Gastroesophageal sphincter (tissue), 3 donors: ENCODE measurements around the gene ANKRD13A.

Source experiments
- POLR2A ChIP-seq, 2 donors: fragments of 450-650 bp; IDR thresholded peaks; one replicate each; pipeline ENCODE4 v1.6.1; 2017; ENCODE audit warnings: antibody characterized with exemption in 2 of 2, mild to moderate bottlenecking in 2 of 2, moderate library complexity in 1 of 2
- TF ChIP-seq, protein P1 (sequence below), 4 experiments: fragments of 200-600 bp in 2 of 4; fragments of 450-650 bp in 2 of 4; sonication (generic) in 1 of 4; IDR thresholded peaks; one replicate each; pipeline ENCODE4 v1.5.1; 2017 to 2019; ENCODE audit warnings: antibody characterized with exemption in 4 of 4, mild to moderate bottlenecking in 2 of 4, moderate library complexity in 2 of 4

GRCh38 chr12:109951136-109951535 lies 48.1 kb upstream of the ANKRD13A start:
- TF ChIP-seq, protein P1, sequence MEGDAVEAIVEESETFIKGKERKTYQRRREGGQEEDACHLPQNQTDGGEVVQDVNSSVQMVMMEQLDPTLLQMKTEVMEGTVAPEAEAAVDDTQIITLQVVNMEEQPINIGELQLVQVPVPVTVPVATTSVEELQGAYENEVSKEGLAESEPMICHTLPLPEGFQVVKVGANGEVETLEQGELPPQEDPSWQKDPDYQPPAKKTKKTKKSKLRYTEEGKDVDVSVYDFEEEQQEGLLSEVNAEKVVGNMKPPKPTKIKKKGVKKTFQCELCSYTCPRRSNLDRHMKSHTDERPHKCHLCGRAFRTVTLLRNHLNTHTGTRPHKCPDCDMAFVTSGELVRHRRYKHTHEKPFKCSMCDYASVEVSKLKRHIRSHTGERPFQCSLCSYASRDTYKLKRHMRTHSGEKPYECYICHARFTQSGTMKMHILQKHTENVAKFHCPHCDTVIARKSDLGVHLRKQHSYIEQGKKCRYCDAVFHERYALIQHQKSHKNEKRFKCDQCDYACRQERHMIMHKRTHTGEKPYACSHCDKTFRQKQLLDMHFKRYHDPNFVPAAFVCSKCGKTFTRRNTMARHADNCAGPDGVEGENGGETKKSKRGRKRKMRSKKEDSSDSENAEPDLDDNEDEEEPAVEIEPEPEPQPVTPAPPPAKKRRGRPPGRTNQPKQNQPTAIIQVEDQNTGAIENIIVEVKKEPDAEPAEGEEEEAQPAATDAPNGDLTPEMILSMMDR (IDR thresholded peaks at IDR 0.05) = no peak
- TF ChIP-seq POLR2A (IDR thresholded peaks at IDR 0.05) = no peak
